ENCODE data around the gene USB1. TPM values are rescaled to one million over a fixed set of nuclear protein-coding genes. Genes with fewer than 3 reads are reported as not detected.
"Not testable (repeated sequence)": the region's sequence is repeated elsewhere in the genome, so short reads cannot be mapped to it uniquely, and the experiment has no call there.

The USB1 gene
- polyA plus RNA-seq, 1 donor: 15.7 TPM

DNA sequence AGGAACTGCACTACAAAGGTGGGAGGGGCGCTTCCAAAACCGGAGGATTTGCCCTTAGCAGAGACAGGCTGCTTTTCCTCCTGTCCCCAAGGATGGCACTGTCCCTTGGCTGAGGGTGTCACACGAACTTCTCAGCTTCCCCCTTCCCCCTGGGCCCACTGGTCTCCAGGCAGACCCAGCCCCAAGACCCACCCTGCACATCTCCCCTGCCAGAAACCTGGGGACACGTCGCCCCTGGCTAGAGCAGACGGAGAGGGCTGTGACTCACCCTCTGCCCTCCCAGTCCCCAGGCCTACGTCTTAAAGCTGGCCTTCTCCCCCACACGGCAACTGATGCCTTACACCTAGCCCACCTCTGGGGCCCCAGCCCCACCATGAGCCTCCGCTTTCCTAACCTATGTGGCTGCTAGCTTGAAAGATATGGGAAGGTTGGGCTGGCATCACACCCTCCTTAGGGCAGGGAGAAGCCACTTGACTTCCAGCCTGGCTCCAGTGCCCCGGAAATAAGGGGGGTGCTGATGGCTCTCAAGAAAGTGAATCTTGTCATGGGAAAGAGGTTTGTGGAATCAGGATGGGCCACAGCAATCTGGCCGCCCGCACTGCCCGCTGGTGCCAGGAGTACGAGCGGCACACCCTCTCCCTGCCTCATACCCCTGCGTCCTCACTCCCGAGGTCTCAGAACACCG lies 5.3 kb upstream of the USB1 start:
- no peak for DNase-seq

GRCh38 chr16:57996406-57997175 lies 4.6 kb upstream of the USB1 start:
- no peak for DNase-seq

DNA sequence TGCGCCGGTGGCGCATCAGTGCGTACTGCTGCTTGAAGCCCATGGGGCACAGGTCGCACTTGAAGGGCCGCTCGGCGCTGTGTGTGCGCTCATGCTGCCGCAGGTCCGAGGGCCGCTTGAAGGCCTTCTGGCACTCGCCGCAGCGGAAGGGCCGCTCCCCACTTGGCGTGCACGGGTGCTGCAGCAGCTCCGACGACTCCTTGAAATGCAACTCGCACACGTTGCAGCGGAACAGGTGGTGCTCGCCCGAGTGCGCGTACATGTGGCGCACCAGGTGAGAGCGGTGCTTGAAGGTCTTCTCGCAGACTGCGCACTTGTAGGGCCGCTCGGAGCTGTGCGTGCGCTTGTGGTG lies 4.1 kb upstream of the USB1 start:
- DNase-seq: no peak

DNA sequence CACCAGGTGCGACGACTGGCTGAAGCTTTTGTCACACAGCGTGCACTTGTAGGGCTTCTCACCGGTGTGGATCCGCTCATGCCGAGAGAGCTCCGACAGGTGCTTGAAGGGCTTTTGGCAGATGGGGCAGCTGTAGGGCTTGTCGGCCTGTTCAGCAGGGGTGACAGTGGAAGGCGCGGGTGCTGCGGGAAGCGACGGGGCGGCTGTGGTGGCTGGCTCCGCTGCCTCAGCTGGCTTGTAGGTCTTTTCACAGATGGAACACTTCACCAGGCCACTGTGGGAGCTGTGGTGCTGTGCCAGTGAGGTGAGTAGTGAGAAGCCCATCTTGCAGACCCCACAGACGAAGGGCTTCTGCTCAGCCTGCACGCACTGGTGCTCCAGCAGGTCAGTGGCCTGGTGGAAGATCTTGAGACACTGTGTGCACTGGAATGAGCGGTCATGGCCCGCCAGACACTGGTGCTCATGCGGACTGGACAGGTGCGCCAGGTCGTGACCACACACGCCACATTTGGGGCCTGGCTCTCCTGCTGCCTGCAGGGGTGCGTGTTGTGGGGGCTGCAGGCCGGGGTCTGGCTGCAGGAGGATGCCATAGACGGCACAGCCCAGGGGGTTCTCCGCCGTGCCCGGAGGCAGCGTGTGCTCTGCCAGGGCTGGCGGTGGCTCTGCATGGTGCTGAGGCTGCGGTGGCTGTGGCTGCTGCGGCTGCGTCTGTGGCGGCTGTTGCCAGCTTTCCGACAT lies 3.5 kb upstream of the USB1 start:
- DNase-seq: no peak

GRCh38 chr16:57998486-57998885 lies 2.7 kb upstream of the USB1 start:
- DNase-seq: no peak

DNA sequence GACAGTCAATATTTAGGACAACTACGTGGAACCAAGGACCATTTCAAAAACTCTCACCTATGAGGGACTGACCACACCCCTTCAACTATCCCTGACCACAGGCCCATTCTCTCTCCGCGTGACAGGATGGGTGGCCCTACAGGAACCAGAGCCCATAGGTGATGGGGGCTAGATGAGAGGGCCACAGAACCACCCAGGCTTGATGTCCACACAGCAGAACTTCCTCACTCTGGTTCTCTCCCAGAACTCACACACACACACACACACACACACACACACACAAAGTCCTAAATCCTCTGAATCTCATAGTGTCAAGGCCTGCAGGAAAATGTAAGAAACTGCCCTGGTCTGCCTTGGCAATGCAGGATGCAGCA lies 2.2 kb upstream of the USB1 start:
- DNase-seq: no peak

GRCh38 chr16:57999366-57999970 lies 1.7 kb upstream of the USB1 start:
- DNase-seq: no peak

DNA sequence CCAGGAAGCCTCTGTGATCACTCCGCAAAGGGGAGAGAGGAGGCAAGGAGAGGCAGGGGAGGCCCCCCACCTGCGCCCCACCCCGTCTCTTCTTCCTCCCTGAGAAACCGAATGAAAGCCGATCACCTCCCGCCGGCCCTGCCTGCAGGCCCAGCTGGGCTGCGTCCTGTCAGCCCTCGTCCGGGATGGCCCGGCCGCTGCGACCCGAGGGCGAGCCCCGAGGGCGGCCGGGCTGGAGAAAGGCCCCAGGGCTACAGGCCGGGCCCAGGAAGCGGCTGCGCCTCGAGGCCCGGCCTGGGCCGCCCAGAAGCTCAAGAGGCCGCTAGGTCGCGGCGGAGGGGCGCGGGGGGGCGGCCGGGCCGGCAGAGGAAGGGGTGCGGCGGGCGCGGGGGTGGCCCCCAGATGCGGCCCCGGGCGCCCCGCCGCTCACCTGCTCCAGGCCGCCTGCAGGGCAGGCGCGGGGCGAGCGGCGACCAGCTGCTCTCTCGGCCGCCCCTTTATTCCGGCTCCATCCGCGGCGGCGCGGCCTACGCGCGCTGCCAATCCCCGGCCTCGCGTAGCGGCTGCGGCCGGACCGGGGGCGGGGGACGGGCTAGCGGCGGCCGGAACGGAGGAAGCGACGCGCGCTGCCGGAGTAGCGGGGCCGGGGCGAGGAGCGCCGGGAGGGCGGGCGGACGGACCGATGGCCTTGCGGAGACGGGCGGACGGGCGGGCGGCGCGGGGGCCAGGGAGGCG lies 1.1 kb upstream of the USB1 start, which contains the start of gene ZNF319:
Gene ZNF319, minus strand, starts transcription at position 702 of the 735 bp plus-strand sequence. CDS start 2,407 bp downstream, outside the sequence.
- DNase-seq: no peak

DNA sequence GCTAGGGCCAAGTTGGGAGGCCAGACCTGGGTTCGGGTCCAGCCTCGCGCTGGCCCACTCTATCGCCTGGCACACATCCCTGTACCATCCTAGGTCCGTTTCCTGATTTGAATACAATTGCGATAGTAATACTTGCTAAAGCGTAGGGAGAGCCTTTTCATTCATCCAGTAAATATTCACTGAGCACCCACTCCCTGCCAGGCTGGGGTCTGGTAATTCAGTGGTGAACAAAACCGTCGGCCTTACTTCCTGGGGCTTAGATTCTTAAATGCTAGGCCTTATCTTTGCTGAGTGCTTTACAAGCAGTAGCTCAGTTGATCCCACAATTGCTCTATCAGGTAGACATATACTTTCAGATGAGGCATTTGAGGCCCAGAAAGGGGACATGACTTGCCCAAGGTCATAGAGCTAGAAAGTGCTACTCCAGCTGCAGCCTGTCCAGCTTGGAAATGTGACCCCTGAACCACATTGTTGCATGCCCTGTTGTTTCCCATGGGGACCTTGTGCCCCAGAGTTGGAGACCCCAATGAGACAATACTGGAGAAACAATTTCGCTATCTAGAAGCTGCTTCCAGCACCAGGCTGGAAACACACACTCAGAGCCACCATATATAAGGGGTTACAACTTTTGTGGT lies 691 bp downstream of the USB1 start:
- no peak for DNase-seq

- no peak for DNase-seq
Measured at GRCh38 chr16:58002416-58002800, 1.2 kb downstream of the USB1 start.

DNA sequence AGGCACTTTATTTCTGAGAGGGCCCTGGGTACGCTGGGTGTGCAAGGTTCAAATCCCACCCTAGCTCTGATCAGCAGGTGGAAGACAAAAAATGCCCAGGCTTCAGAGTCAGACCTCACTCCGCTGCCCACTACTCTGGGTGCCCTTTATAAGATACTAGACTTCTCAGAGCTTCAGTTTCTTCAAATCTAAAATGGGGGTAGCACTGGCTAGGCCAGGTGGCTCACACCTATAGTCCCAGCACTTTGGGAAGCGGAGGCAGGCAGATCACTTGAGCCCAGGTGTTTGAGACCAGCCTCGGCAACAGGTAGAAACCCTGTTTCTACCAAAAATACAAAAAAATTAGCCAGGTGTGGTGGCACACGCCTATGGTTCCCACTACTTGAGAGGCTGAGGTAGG lies 1.7 kb downstream of the USB1 start:
- DNase-seq: no peak

DNA sequence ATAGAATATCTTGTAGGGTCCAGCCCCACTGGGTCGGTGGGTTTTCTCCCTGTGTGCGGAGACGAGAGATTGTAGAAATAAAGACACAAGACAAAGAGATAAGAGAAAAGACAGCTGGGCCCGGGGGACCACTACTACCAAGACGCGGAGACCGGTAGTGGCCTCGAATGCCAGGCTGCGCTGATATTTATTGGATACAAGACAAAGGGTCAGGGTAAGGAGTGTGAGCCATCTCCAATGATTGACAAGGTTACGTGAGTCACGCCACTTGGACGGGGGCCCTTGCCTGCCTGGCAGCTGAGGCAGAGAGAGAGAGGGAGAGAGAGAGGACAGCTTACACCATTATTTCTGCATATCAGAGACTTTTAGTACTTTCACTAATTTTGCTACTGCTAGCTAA lies 3.5 kb downstream of the USB1 start:
- not testable (repeated sequence) for DNase-seq

DNA sequence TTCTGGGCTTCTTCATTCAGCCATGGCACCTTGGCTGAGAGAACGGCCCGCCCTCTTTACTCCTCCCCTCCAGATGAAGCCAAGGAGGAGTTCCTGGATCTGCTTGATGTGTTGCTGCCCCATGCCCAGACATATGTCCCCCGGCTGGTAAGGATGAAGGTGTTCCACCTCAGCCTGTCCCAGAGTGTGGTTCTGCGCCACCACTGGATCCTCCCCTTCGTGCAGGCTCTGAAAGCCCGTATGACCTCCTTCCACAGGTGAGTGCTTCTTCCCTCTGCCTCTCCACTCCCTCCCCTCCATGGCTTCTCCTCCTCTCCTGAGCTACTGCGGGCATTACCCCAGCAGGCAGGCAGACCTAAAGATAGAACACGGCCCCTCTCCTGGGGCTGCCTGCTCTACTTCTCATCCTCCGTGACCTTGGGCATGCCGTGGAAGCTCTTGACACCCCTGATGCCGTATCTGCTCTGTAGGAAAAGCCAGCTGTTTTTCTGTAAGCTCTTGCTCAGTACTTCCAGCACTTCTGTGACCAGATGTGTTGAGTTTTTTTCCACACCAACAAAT lies 8.7 kb downstream of the USB1 start:
- DNase-seq: no peak

DNA sequence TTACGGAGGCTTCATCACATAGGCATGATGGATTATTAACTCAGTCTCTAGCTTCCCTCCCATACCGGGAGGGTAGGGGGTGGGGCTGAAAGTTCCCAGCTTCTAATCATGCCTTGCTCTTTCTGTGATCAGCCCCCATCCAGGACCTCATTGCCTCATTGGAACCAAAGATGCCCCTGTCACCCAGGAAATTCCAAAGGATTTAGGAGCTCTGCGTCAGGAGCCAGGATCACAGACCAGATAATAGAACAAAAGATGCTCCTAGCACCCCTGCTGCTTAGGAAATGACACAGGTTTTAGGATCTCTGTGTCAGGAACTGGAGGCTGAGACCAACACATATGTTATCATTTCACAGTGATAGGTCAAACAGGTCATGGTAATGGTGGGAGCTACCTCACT lies 9.7 kb downstream of the USB1 start:
- no peak for DNase-seq

DNA sequence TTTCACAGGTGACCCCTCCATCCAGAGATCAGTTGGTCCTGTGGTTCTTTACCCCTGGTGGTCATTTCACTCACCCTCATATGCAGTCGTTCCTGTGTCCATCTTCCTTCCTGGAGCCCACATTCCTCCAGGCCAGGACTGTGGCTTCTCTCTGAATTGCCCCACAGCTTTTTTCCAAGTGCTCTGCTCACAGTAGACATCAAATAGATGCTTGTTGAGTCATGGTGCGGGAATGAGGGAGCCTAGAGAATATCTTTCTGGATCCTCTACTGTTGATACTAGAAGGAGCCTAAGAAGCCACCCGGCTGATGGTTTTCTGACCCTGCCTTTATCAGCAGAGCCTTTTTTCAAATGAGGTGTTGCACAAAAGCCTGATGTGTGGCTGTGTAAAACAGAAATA lies 10.4 kb downstream of the USB1 start:
- DNase-seq: no peak

- DNase-seq: no peak
Measured at GRCh38 chr16:58012481-58012880, 11.3 kb downstream of the USB1 start.

GRCh38 chr16:58013201-58013956 lies 12.2 kb downstream of the USB1 start:
- no peak for DNase-seq

GRCh38 chr16:58016840-58017446 lies 15.7 kb downstream of the USB1 start:
- DNase-seq: no peak

DNA sequence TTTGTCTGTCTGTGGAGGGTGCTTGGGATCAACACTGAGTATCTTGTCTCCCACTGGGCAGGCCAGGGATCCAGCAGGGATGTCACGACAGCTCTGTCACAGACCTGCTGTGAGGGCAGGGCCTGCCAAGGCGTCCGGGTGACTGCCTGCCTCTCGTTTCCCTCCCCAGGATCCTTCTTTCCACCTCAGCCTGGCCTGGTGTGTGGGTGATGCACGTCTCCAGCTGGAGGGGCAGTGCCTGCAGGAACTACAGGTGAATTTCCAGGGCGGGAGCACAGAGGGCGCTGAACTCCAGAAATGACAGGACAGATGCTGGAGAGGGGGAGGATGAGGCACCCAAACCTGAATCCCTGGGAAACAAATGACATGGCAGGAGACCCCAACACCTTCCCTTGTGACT lies 17.6 kb downstream of the USB1 start:
- no peak for DNase-seq

DNA sequence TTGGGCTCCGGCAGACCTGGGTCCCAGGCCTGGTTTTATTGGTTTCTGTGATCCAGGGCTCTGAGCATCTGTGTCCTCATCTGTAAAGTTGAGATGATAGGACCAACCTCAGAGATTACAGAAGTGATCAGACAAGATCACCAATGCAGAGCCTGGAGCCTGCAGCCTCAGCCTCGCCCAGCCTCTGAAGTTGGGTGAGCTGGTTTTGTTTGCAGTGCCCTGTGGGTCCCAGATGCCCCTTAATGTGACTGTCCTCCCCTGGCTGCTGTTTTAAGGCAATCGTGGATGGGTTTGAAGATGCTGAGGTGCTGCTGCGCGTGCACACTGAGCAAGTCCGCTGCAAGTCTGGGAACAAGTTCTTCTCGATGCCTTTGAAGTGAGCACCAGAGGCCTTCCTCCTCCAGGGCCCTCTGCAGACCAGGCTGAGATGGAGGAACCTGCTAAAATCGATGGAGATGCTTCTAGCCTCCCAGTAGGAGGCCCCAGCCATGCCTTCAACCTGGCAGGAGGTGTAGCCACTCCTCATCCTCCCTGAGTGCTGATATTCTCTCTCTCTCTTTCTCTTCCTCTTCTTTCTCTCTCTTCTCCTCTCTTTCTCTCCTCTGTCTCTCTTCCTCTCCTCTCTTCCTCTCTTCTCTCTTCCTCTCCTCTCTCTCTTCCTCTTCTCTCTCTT lies 18.8 kb downstream of the USB1 start:
- no peak for DNase-seq

All from hindlimb muscle (tissue), 1 donor.